ENCODE measurements around the gene ZC3H10.

Gene ZC3H10

DNA sequence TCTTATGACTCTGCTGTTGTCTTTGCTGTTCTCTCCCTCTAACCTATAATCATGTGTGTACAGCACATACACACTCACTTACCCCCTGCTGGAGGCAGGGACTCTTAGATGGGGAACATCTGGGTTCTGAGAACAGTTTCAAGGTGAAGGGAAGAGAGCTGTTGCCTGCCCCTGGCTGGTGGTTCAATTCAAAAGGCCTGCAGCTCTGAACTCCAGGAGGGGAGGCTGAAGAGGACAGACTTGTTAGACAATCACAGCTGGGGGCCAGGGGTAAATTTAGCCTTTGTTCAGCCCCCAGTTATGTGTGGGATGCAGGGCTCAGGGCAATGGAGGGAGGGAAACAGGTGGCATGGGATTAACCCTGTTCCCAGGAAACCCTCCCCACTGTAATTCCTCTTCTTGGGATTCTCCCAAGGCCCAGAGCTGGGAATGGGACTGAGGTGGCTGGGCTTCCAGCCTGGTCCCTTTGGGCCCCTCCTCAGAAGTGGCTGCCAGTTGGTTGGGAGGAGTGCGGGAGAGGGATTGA lies 36.2 kb downstream of the ZC3H10 start:
- TF ChIP-seq, protein P1, sequence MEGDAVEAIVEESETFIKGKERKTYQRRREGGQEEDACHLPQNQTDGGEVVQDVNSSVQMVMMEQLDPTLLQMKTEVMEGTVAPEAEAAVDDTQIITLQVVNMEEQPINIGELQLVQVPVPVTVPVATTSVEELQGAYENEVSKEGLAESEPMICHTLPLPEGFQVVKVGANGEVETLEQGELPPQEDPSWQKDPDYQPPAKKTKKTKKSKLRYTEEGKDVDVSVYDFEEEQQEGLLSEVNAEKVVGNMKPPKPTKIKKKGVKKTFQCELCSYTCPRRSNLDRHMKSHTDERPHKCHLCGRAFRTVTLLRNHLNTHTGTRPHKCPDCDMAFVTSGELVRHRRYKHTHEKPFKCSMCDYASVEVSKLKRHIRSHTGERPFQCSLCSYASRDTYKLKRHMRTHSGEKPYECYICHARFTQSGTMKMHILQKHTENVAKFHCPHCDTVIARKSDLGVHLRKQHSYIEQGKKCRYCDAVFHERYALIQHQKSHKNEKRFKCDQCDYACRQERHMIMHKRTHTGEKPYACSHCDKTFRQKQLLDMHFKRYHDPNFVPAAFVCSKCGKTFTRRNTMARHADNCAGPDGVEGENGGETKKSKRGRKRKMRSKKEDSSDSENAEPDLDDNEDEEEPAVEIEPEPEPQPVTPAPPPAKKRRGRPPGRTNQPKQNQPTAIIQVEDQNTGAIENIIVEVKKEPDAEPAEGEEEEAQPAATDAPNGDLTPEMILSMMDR (conservative IDR thresholded peaks at IDR 0.05; ENCODE audit: control insufficient read depth, insufficient read depth, low read depth, low read length): no peak
- DNase-seq (ENCODE audit: low read depth): no peak
- H3K4me3 ChIP-seq (ENCODE audit: control insufficient read depth, low read depth, low read length): no peak overlapping the region

DNA sequence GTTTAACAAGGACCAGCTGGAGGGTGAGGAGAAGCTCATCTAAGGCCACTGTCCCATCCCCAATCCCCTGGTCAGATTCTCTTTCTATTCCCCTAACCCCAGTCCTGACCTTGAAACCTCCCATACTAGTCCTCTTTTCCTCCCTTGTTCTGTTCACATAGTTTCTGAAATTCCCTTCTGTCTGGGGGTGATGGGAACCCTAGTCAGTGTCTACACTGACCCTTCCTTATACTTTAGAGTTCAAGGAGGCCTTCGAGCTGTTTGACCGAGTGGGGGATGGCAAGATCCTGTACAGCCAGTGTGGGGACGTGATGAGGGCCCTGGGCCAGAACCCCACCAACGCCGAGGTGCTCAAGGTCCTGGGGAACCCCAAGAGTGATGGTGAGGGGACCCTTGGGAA lies 36.8 kb downstream of the ZC3H10 start:
- H3K4me3 ChIP-seq (ENCODE audit: control insufficient read depth, low read depth, low read length): no peak overlapping the region
- TF ChIP-seq, protein P1 (conservative IDR thresholded peaks at IDR 0.05; ENCODE audit: control insufficient read depth, insufficient read depth, low read depth, low read length): no peak
- DNase-seq (ENCODE audit: low read depth): no peak

GRCh38 chr12:56155256-56155845 lies 37.3 kb downstream of the ZC3H10 start:
- H3K4me3 ChIP-seq (ENCODE audit: control insufficient read depth, low read depth, low read length): no peak overlapping the region
- TF ChIP-seq, protein P1 (conservative IDR thresholded peaks at IDR 0.05; ENCODE audit: control insufficient read depth, insufficient read depth, low read depth, low read length): no peak
- no peak for DNase-seq (ENCODE audit: low read depth)

GRCh38 chr12:56156464-56157200 lies 38.6 kb downstream of the ZC3H10 start:
- peak; percentile 54 for DNase-seq (ENCODE audit: low read depth)
- peak overlapping the region; percentile 100 for H3K4me3 ChIP-seq (ENCODE audit: control insufficient read depth, low read depth, low read length)

GRCh38 chr12:56157201-56158028 lies 39.3 kb downstream of the ZC3H10 start:
- TF ChIP-seq, protein P1 (conservative IDR thresholded peaks at IDR 0.05; ENCODE audit: control insufficient read depth, insufficient read depth, low read depth, low read length): peak; percentile 54
- peak; percentile 78 for DNase-seq (ENCODE audit: low read depth)

GRCh38 chr12:56158029-56158925 lies 40.2 kb downstream of the ZC3H10 start, which contains the start of gene MYL6:
TSS of gene MYL6 (plus strand) at chr12:56158359. CDS start at chr12:56158402, 43 bp downstream.
- H3K4me3 ChIP-seq (ENCODE audit: control insufficient read depth, low read depth, low read length): peak within 1 kb of the TSS; percentile 100
- TF ChIP-seq, protein P1 (conservative IDR thresholded peaks at IDR 0.05; ENCODE audit: control insufficient read depth, insufficient read depth, low read depth, low read length): no peak
- DNase-seq (ENCODE audit: low read depth): peak; percentile 99

More at GRCh38 chr12:56157201-56158028, 39.3 kb downstream of the ZC3H10 start:
- peak overlapping the region; percentile 100 for H3K4me3 ChIP-seq (ENCODE audit: control insufficient read depth, low read depth, low read length)

Data from fibroblast of mammary gland (primary cell).